Islet precursor cell (in vitro differentiated cells): ENCODE data around the gene ZNF473.

ENCODE experiments used
- DNase-seq: peaks from one replicate; pipeline ENCODE4 v3.0.0-alpha.2; 2018

Gene ZNF473

GRCh38 chr19:50025794-50026549 lies at the start of gene ZNF473:
ZNF473 (plus strand) TSS chr19:50026005; CDS start chr19:50031083, 5,078 bp downstream.
- DNase-seq = peak; percentile 97

GRCh38 chr19:49976496-49976895 lies 49.3 kb upstream of the ZNF473 start:
- DNase-seq = no peak

GRCh38 chr19:49977076-49977475 lies 48.7 kb upstream of the ZNF473 start:
- DNase-seq = peak; percentile 41

GRCh38 chr19:49977881-49978280 lies 47.9 kb upstream of the ZNF473 start:
- DNase-seq = peak; percentile 35

- DNase-seq = no peak
Observed at GRCh38 chr19:49978324-49978723, 47.5 kb upstream of the ZNF473 start.

GRCh38 chr19:49981603-49982593 lies 43.9 kb upstream of the ZNF473 start:
- peak; percentile 37 for DNase-seq

GRCh38 chr19:49983645-49984229 lies 42.1 kb upstream of the ZNF473 start:
- peak; percentile 62 for DNase-seq

- no peak for DNase-seq
Observed at GRCh38 chr19:49984491-49984890, 41.3 kb upstream of the ZNF473 start.

- no peak for DNase-seq
Observed at GRCh38 chr19:49985871-49986270, 39.9 kb upstream of the ZNF473 start.

GRCh38 chr19:49986354-49986753 lies 39.5 kb upstream of the ZNF473 start:
- DNase-seq = no peak

- peak; percentile 98 for DNase-seq
Observed at GRCh38 chr19:49987159-49987698, 38.6 kb upstream of the ZNF473 start.

GRCh38 chr19:49988007-49988406 lies 37.8 kb upstream of the ZNF473 start:
- peak; percentile 34 for DNase-seq

GRCh38 chr19:49988433-49988832 lies 37.4 kb upstream of the ZNF473 start:
- DNase-seq = peak; percentile 43

- peak; percentile 58 for DNase-seq
Observed at GRCh38 chr19:49997709-49998108, 28.1 kb upstream of the ZNF473 start.

GRCh38 chr19:49999371-50000010 lies 26.3 kb upstream of the ZNF473 start:
- DNase-seq = no peak

GRCh38 chr19:50000038-50000840 lies 25.6 kb upstream of the ZNF473 start:
- no peak for DNase-seq

GRCh38 chr19:50000841-50001557 lies 24.8 kb upstream of the ZNF473 start:
- no peak for DNase-seq

- no peak for DNase-seq
Observed at GRCh38 chr19:50001775-50002174, 24.0 kb upstream of the ZNF473 start.

- no peak for DNase-seq
Observed at GRCh38 chr19:50002386-50002960, 23.3 kb upstream of the ZNF473 start.

GRCh38 chr19:50003254-50003788 lies 22.5 kb upstream of the ZNF473 start:
- DNase-seq = no peak
